ENCODE measurements around the gene ST8SIA6.

ST8SIA6 gene

GRCh38 chr10:17428351-17429097 lies 25.9 kb downstream of the ST8SIA6 start:
- TF ChIP-seq, protein P1, sequence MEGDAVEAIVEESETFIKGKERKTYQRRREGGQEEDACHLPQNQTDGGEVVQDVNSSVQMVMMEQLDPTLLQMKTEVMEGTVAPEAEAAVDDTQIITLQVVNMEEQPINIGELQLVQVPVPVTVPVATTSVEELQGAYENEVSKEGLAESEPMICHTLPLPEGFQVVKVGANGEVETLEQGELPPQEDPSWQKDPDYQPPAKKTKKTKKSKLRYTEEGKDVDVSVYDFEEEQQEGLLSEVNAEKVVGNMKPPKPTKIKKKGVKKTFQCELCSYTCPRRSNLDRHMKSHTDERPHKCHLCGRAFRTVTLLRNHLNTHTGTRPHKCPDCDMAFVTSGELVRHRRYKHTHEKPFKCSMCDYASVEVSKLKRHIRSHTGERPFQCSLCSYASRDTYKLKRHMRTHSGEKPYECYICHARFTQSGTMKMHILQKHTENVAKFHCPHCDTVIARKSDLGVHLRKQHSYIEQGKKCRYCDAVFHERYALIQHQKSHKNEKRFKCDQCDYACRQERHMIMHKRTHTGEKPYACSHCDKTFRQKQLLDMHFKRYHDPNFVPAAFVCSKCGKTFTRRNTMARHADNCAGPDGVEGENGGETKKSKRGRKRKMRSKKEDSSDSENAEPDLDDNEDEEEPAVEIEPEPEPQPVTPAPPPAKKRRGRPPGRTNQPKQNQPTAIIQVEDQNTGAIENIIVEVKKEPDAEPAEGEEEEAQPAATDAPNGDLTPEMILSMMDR (IDR thresholded peaks at IDR 0.05; ENCODE audit: low read depth, low read length): no peak
- no peak overlapping the region for H3K4me3 ChIP-seq (ENCODE audit: low read depth, low read length)
- in situ Hi-C loops (cut with HindIII; ENCODE audit: low sequenced_read_pairs): no loop called here
- DNase-seq (ENCODE audit: low read depth, low spot score): no peak

- in situ Hi-C loops (cut with HindIII; ENCODE audit: low sequenced_read_pairs): no loop called here
- DNase-seq (ENCODE audit: low read depth, low spot score): no peak
- H3K4me3 ChIP-seq (ENCODE audit: low read depth, low read length): no peak overlapping the region
- TF ChIP-seq, protein P1 (IDR thresholded peaks at IDR 0.05; ENCODE audit: low read depth, low read length): no peak
Observed at GRCh38 chr10:17427666-17428350, 26.6 kb downstream of the ST8SIA6 start.

DNA sequence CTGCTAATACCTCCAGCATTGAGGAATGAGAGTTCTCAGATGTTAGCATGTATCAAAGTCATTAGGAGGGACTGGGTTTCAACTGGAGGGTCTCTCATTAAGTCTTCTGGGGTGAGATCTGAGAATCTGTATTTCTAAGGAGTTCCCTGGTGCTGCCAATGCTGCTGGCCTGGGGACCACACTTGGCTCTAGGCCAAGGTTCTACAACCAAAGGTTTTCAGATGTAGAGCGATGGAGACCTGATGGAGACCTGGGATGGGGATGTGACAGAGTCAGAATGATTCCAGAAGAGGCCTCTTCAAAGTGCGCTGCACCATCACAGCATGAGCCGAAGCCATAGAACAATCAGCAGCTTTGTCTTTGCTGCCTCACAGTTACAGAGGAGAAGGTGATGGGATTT lies 27.2 kb downstream of the ST8SIA6 start:
- DNase-seq (ENCODE audit: low read depth, low spot score): no peak
- in situ Hi-C loops (cut with HindIII; ENCODE audit: low sequenced_read_pairs): no loop called here
- no peak overlapping the region for H3K4me3 ChIP-seq (ENCODE audit: low read depth, low read length)
- TF ChIP-seq, protein P1 (IDR thresholded peaks at IDR 0.05; ENCODE audit: low read depth, low read length): no peak

GRCh38 chr10:17426263-17426750 lies 28.1 kb downstream of the ST8SIA6 start:
- in situ Hi-C loops (cut with HindIII; ENCODE audit: low sequenced_read_pairs): no loop called here
- DNase-seq (ENCODE audit: low read depth, low spot score): no peak
- H3K4me3 ChIP-seq (ENCODE audit: low read depth, low read length): no peak overlapping the region
- TF ChIP-seq, protein P1 (IDR thresholded peaks at IDR 0.05; ENCODE audit: low read depth, low read length): no peak

DNA sequence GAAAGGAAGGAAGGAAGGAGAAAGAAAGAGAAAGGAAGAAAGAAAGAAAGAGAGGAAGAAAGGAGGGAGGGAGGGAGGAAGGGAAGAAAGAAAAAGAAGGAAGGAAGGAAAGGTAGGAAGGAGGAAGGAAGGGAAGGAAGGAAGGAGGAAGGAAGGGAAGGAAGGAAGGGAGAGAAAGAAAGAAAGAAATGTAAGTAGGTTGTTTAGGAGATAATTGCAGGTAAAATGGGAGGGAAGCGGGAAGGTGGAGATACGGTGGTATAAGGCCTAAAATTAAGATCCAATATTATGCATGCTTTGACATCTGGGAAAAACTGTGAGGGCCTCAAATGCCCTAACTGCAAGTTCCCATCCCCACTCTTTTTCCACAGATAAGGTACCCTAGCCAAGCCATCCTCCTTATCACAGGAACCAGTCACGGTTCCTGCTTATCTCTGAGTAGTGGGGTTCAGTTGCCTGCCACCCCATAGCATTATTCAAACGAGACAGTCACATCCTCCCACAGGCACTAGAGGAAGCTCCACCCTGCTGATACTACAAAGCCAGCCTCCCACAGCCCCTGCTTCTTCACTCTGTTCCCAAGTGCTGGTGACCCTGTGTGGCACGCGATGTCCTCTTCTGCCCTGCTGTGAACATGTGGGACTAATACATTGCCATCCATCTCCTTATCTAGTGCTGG lies 28.7 kb downstream of the ST8SIA6 start:
- H3K4me3 ChIP-seq (ENCODE audit: low read depth, low read length): no peak overlapping the region
- in situ Hi-C loops (cut with HindIII; ENCODE audit: low sequenced_read_pairs): no loop called here
- DNase-seq (ENCODE audit: low read depth, low spot score): no peak
- TF ChIP-seq, protein P1 (IDR thresholded peaks at IDR 0.05; ENCODE audit: low read depth, low read length): no peak

DNA sequence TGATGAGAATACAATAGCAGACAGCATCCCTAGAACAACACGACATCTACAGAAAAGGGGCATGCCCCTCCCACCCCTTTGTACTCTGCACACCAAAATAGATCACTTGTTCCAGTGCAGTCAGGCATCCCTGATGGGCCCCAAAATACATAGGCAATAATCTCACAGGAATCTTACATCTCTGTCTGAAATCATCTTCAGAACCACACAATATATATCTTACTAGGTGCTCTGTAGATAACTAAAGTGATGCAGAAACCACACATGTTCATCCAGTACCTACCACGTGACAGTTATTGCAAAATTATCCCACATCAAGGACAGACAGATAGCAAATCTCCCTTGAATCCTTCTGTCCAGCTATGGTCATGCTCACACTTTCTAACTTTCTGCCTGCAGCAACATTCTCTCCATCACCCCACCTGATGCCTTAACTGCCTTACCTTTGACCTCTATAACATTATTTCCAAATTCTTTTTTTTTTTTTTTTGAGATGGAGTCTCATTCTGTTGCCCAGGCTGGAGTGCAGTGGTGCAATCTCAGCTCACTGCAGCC lies 30.7 kb downstream of the ST8SIA6 start:
- TF ChIP-seq, protein P1 (IDR thresholded peaks at IDR 0.05; ENCODE audit: low read depth, low read length): no peak

More for the DNA sequence above, 30.7 kb downstream of the ST8SIA6 start:
- no peak for DNase-seq (ENCODE audit: low read depth, low spot score)
- in situ Hi-C loops (cut with HindIII; ENCODE audit: low sequenced_read_pairs): no loop called here
- no peak overlapping the region for H3K4me3 ChIP-seq (ENCODE audit: low read depth, low read length)
